ENCODE results near the gene PRELID2. TPM values are rescaled to one million over a fixed set of nuclear protein-coding genes. Genes with fewer than 3 reads are reported as not detected.

The PRELID2 gene
- total RNA-seq, 3 donors from 2014 or later, result 60.0 to 151 (median 77.9) TPM

DNA sequence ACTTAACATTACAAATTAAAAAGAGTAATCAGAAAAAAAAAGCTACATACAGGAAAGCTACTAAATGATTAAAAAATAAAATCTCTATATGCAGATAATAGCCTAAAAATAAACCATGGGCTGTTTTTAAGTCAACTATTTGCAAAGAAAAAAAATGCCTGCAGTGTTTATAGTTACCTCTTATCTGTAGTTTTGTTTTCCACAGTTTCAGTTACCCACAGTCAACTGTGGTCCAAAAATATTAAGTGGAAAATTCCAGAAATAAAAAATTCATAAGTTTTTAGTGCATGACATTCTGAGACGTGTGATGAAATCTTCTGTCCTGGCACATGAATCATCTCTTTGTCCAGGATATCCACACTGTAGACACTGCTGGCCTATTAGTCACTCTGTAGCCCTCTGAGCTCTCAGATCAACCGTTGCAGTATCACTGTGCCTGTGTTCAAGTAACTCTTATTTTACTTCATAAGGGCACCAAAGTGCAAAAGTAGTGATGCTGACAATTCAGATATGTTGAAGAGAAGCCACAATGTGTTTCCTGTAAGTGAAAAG is 59.2 kb downstream of the PRELID2 start:
- no peaks in the 10 kb centered on the region for H3K4me1 ChIP-seq (ENCODE audit: low read depth)
- no peaks in the 10 kb centered on the region for H3K36me3 ChIP-seq (ENCODE audit: low read depth)
- H3K9me3 ChIP-seq, result no peaks in the 10 kb centered on the region
- DNase-seq, result no peak
- intact Hi-C loops (cut with DNase I, micrococcal nuclease), result no loop called here
- H3K4me3 ChIP-seq, result no peak overlapping the region
- TF ChIP-seq, protein P1, sequence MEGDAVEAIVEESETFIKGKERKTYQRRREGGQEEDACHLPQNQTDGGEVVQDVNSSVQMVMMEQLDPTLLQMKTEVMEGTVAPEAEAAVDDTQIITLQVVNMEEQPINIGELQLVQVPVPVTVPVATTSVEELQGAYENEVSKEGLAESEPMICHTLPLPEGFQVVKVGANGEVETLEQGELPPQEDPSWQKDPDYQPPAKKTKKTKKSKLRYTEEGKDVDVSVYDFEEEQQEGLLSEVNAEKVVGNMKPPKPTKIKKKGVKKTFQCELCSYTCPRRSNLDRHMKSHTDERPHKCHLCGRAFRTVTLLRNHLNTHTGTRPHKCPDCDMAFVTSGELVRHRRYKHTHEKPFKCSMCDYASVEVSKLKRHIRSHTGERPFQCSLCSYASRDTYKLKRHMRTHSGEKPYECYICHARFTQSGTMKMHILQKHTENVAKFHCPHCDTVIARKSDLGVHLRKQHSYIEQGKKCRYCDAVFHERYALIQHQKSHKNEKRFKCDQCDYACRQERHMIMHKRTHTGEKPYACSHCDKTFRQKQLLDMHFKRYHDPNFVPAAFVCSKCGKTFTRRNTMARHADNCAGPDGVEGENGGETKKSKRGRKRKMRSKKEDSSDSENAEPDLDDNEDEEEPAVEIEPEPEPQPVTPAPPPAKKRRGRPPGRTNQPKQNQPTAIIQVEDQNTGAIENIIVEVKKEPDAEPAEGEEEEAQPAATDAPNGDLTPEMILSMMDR (IDR thresholded peaks at IDR 0.05), result no peak
- ATAC-seq, result no peak

DNA sequence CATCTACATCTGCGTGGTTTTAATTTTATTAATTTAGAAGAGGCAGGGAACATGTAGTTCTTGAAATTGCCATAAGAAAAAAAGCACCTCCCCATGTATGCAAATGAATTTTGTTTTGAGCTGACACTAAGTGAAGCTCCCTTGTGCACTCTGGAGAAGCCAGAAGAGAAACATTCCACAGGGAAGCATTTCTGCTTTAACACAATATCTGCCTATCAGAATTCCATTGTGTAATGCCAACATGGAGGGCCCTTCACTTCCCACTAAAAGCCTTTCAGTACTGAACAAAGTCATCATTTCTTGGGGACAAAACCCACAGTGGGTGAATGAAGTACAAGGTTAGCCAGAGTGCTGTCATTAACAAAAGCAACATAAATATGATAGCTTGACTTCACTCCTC is 59.7 kb downstream of the PRELID2 start:
- Histone ChIP-seq H3K4me1 (ENCODE audit: low read depth) (no peaks in the 10 kb centered on the region), H3K36me3 (ENCODE audit: low read depth) (no peaks in the 10 kb centered on the region), H3K9me3 (no peaks in the 10 kb centered on the region), H3K4me3 (no peak overlapping the region)
- DNase-seq, result no peak
- intact Hi-C loops (cut with DNase I, micrococcal nuclease), result no loop called here
- TF ChIP-seq, protein P1 (IDR thresholded peaks at IDR 0.05), result no peak
- no peak for ATAC-seq

DNA sequence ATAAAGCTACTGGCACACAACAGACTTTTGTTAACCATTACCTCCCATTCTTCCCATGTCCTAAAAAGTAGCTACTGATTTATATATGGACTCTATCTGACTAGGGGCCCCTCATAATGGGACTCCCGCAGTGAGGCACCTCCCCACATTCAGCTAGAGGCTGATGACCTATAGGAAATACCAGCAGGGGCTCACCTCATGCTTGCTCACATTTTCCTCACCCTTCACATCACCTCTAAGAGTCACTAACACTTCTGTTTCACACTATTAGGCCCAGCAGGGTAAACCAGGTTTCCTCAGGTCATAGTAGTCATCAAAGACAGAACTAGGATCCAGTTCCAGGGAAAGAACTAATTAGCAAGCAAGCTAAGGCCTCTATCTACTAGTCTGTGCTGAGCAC is 60.7 kb downstream of the PRELID2 start:
- no peaks in the 10 kb centered on the region for H3K9me3 ChIP-seq
- DNase-seq (no peak), ATAC-seq (no peak)
- TF ChIP-seq, protein P1 (IDR thresholded peaks at IDR 0.05), result no peak
- no peaks in the 10 kb centered on the region for H3K36me3 ChIP-seq (ENCODE audit: low read depth)
- intact Hi-C loops (cut with DNase I, micrococcal nuclease), result no loop called here
- H3K4me3 ChIP-seq, result no peak overlapping the region
- no peaks in the 10 kb centered on the region for H3K4me1 ChIP-seq (ENCODE audit: low read depth)

DNA sequence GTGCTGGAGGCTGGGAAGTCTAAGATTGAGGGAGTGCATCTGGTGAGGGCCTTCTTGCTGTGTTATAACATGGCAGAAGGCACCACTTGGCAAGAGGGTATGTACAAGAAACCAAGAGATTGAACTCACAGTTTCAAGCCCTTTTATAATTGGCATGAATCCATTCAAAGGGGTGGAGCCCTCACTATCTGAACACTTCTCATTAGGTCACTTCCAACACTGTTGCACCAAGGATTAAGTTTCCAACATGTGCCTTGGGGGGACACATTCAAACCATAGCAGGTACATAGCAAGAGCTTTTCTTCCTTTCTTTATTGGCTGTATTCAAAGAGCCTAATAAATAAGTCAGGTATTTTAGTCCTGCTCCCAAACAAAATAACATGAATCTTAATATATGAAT is 62.7 kb downstream of the PRELID2 start:
- H3K36me3 ChIP-seq (ENCODE audit: low read depth), result no peaks in the 10 kb centered on the region
- DNase-seq (no peak), ATAC-seq (no peak)
- H3K9me3 ChIP-seq, result no peaks in the 10 kb centered on the region
- H3K4me1 ChIP-seq (ENCODE audit: low read depth), result no peaks in the 10 kb centered on the region
- H3K4me3 ChIP-seq, result no peak overlapping the region
- intact Hi-C loops (cut with DNase I, micrococcal nuclease), result no loop called here
- TF ChIP-seq, protein P1 (IDR thresholded peaks at IDR 0.05), result no peak

DNA sequence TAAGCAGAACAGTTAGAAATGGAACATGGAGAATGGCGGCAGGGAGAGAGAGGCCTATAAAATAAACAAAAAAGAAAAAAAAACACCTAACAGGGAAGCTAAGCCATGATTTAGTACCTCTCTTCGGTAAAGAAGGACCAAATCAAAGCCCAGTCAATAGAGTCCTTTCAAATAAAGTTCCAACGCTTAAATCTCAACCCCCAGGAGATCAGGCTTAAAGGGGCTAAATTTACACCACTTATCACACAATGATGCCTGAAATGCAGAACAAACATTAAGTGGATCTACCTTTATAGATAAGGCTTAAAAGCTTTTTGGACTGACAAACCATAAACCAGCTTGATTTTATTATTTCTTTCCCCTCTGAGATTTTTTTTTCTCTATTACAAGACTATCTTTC is 66.3 kb downstream of the PRELID2 start:
- intact Hi-C loops (cut with DNase I, micrococcal nuclease), result no loop called here
- TF ChIP-seq, protein P1 (IDR thresholded peaks at IDR 0.05), result no peak
- DNase-seq (no peak), ATAC-seq (no peak)
- H3K4me1 ChIP-seq (ENCODE audit: low read depth), result no peaks in the 10 kb centered on the region
- H3K9me3 ChIP-seq, result no peaks in the 10 kb centered on the region
- no peak overlapping the region for H3K4me3 ChIP-seq
- H3K36me3 ChIP-seq (ENCODE audit: low read depth), result no peaks in the 10 kb centered on the region

DNA sequence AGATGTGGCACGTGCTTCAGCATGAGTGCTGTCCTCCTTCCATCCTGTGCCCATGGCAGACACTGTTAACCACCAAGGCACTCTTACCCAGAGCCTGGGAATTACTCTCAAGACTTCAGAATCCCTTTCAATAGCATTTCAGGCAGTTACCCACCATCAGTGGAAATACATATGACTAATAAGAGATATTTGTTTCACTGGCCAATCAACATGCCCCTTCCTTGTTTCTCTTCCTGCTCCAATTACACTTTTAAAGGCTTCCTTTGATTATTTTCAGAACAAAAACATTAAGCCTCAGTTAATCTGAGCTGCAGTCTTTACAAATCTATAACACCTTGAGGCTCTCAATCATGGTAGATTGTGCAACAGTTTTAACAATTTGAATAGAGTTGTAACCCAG is 70.8 kb downstream of the PRELID2 start:
- intact Hi-C loops (cut with DNase I, micrococcal nuclease), result no loop called here
- no peak for ATAC-seq
- Histone ChIP-seq H3K9me3 (no peaks in the 10 kb centered on the region), H3K4me3 (no peak overlapping the region), H3K36me3 (ENCODE audit: low read depth) (no peaks in the 10 kb centered on the region), H3K4me1 (ENCODE audit: low read depth) (no peaks in the 10 kb centered on the region)
- TF ChIP-seq, protein P1 (IDR thresholded peaks at IDR 0.05), result no peak
- no peak for DNase-seq

All from mucosa of descending colon (tissue), 3 donors.